ENCODE results near the gene ADIPOR2. TPM values are rescaled to one million over a fixed set of nuclear protein-coding genes. Genes with fewer than 3 reads are reported as not detected.
"Not testable (repeated sequence)": the region's sequence is repeated elsewhere in the genome, so short reads cannot be mapped to it uniquely, and the experiment has no call there.

The ADIPOR2 gene
- total and polyA plus RNA-seq, 2 donors (not counting 1 experiment from before 2014, with no cell fraction given) = 43.1 to 46.1 TPM

GRCh38 chr12:1732914-1733313, 42.0 kb downstream of the ADIPOR2 start:
- H2AFZ ChIP-seq (ENCODE audit: low read length) = no peak overlapping the region
- no peaks in the 10 kb centered on the region for H3K27me3 ChIP-seq (ENCODE audit: control insufficient read depth, insufficient read depth, low read length)
- H3K9me3 ChIP-seq (ENCODE audit: control insufficient read depth, insufficient read depth, low read depth, low read length) = no peaks in the 10 kb centered on the region
- no peak overlapping the region for H3K4me2 ChIP-seq (ENCODE audit: extremely low read depth, insufficient read depth, low read length)
- no peak for DNase-seq (ENCODE audit: low read depth in 2 of 2)
- H4K20me1 ChIP-seq (ENCODE audit: control insufficient read depth, extremely low read depth, insufficient read depth, low read length) = no peaks in the 10 kb centered on the region
- peaks cover 4% of the 10 kb centered on the region for H3K79me2 ChIP-seq (ENCODE audit: control insufficient read depth, insufficient read depth, low read length)
- H3K4me3 ChIP-seq (replicated peaks in 1 of 4; ENCODE audit: control extremely low read depth in 1 of 4, insufficient read depth in 1 of 4, low read depth in 3 of 4, low read length in 4 of 4) = no peak overlapping the region
- TF ChIP-seq CTCF (conservative IDR thresholded peaks at IDR 0.05 in 1 of 2, IDR thresholded peaks at IDR 0.05 in 1 of 2; ENCODE audit: low read depth in 1 of 2, low read length in 2 of 2) = no peak
- TF ChIP-seq EZH2 (IDR thresholded peaks at IDR 0.05; ENCODE audit: low read length, missing control alignments) = no peak
- no peak overlapping the region for H3K9ac ChIP-seq (ENCODE audit: insufficient read depth, low read length)
- no peak overlapping the region for H3K27ac ChIP-seq (ENCODE audit: insufficient read depth, low read length)
- no peaks in the 10 kb centered on the region for H3K4me1 ChIP-seq (ENCODE audit: control insufficient read depth, extremely low read depth, insufficient read depth, low read length)
- H3K36me3 ChIP-seq (ENCODE audit: control insufficient read depth, insufficient read depth, low read length) = no peaks in the 10 kb centered on the region

GRCh38 chr12:1733712-1734111, 42.8 kb downstream of the ADIPOR2 start:
- not testable (repeated sequence) for H3K9ac ChIP-seq (ENCODE audit: insufficient read depth, low read length); H3K4me3 ChIP-seq (replicated peaks in 1 of 4; ENCODE audit: control extremely low read depth in 1 of 4, insufficient read depth in 1 of 4, low read depth in 3 of 4, low read length in 4 of 4); H3K4me1 ChIP-seq (ENCODE audit: control insufficient read depth, extremely low read depth, insufficient read depth, low read length); H2AFZ ChIP-seq (ENCODE audit: low read length); H3K79me2 ChIP-seq (ENCODE audit: control insufficient read depth, insufficient read depth, low read length); H3K27ac ChIP-seq (ENCODE audit: insufficient read depth, low read length); H3K27me3 ChIP-seq (ENCODE audit: control insufficient read depth, insufficient read depth, low read length); H3K4me2 ChIP-seq (ENCODE audit: extremely low read depth, insufficient read depth, low read length); DNase-seq (ENCODE audit: low read depth in 2 of 2); H3K9me3 ChIP-seq (ENCODE audit: control insufficient read depth, insufficient read depth, low read depth, low read length); H3K36me3 ChIP-seq (ENCODE audit: control insufficient read depth, insufficient read depth, low read length); H4K20me1 ChIP-seq (ENCODE audit: control insufficient read depth, extremely low read depth, insufficient read depth, low read length)

- Histone ChIP-seq H3K4me1 (ENCODE audit: control insufficient read depth, extremely low read depth, insufficient read depth, low read length) (peaks cover 3% of the 10 kb centered on the region), H3K27ac (ENCODE audit: insufficient read depth, low read length) (no peak overlapping the region), H3K27me3 (ENCODE audit: control insufficient read depth, insufficient read depth, low read length) (no peaks in the 10 kb centered on the region), H3K36me3 (ENCODE audit: control insufficient read depth, insufficient read depth, low read length) (no peaks in the 10 kb centered on the region), H3K9ac (ENCODE audit: insufficient read depth, low read length) (no peak overlapping the region), H2AFZ (ENCODE audit: low read length) (no peak overlapping the region), H3K4me3 (replicated peaks in 1 of 4; ENCODE audit: control extremely low read depth in 1 of 4, insufficient read depth in 1 of 4, low read depth in 3 of 4, low read length in 4 of 4) (no peak overlapping the region), H3K4me2 (ENCODE audit: extremely low read depth, insufficient read depth, low read length) (no peak overlapping the region), H4K20me1 (ENCODE audit: control insufficient read depth, extremely low read depth, insufficient read depth, low read length) (no peaks in the 10 kb centered on the region), H3K9me3 (ENCODE audit: control insufficient read depth, insufficient read depth, low read depth, low read length) (no peaks in the 10 kb centered on the region), H3K79me2 (ENCODE audit: control insufficient read depth, insufficient read depth, low read length) (peaks cover 17% of the 10 kb centered on the region)
- TF ChIP-seq CTCF (conservative IDR thresholded peaks at IDR 0.05 in 1 of 2, IDR thresholded peaks at IDR 0.05 in 1 of 2; ENCODE audit: low read depth in 1 of 2, low read length in 2 of 2) = no peak
- no peak for TF ChIP-seq EZH2 (IDR thresholded peaks at IDR 0.05; ENCODE audit: low read length, missing control alignments)
- no peak for DNase-seq (ENCODE audit: low read depth in 2 of 2)
Observed at GRCh38 chr12:1737652-1738286, 46.9 kb downstream of the ADIPOR2 start.

Measured in fibroblast of lung (primary cell).